ENCODE measurements around the gene GFRA1. TPM values are rescaled to one million over a fixed set of nuclear protein-coding genes. Genes with fewer than 3 reads are reported as not detected.

The GFRA1 gene
- total and polyA plus RNA-seq, 2 of the 8 experiments (the other 6 are each of a cell fraction or from before 2014, with no cell fraction given), result 1.1 to 2.0 TPM

- TF ChIP-seq CBX5 (IDR thresholded peaks at IDR 0.05; ENCODE audit: low read depth, low read length), result no peak
- TF ChIP-seq TEAD4 (IDR thresholded peaks at IDR 0.05; ENCODE audit: low read depth, low read length), result no peak
- TF ChIP-seq TCF12 (IDR thresholded peaks at IDR 0.05; ENCODE audit: low read depth, low read length), result no peak
- TF ChIP-seq ASH2L (IDR thresholded peaks at IDR 0.05; ENCODE audit: low read length), result no peak
- TF ChIP-seq POLR2A (IDR thresholded peaks at IDR 0.05; ENCODE audit: control extremely low read depth in 1 of 2, low read depth in 2 of 2, low read length in 2 of 2), result no peak
- no peak for TF ChIP-seq NANOG (IDR thresholded peaks at IDR 0.05; ENCODE audit: insufficient read depth, low read depth, low read length, poor library complexity, severe bottlenecking)
- no peak for TF ChIP-seq RFX5 (IDR thresholded peaks at IDR 0.05; ENCODE audit: borderline replicate concordance, low read depth, low read length)
- TF ChIP-seq SP1 (IDR thresholded peaks at IDR 0.05; ENCODE audit: low read depth, low read length), result no peak
Measured at GRCh38 chr10:116076621-116077020, 196.4 kb downstream of the GFRA1 start (continued).
